GM21576 (cell line): Measurements from ENCODE around the gene TXLNB.
"Not testable (repeated sequence)": the region's sequence is repeated elsewhere in the genome, so short reads cannot be mapped to it uniquely, and the experiment has no call there.

ENCODE experiments used
- ATAC-seq: cut with Tn5 transposase; IDR thresholded peaks from one replicate; pipeline ENCODE4 v1.9.1; 2021; ENCODE audit warnings: mild to moderate bottlenecking, moderate library complexity; ENCODE audit not compliant: unreplicated experiment

TXLNB gene

GRCh38 chr6:139313229-139313628, 21.4 kb upstream of the TXLNB start:
- ATAC-seq, result no peak

GRCh38 chr6:139311831-139312230, 20.0 kb upstream of the TXLNB start:
- ATAC-seq, result no peak

DNA sequence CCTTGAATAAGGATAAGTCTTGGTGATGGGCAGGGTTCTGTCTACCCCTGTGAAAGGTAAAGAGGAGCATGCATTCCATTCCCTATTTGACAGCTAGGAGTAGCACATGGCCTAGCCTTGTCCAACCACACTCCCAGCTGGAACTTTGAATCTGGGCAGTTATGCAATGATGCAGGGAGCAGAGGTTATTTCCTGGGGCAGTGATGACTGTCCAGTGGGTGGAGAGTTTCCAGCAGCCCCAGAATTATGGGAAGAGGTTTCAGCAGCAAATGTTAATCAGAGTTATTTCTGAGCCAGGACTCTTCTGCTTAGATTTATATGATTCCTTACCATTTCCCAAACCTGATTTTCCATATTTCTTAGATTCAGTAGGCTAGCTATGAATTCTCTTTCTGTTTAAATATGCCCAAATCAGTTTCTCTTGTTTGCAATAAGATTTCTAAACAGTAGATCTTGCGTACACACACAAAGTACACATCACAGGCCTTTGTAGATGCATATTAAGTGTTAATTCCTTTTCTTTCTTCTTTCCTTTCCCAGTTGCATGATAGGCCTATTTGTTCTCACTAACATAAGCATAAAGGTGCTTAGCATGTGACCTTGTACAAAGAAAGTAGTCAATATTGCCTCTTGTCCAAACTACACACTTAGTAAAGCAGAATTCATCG, 17.3 kb upstream of the TXLNB start:
- no peak for ATAC-seq

- peak; percentile 68 for ATAC-seq
Observed at GRCh38 chr6:139308286-139308916, 16.6 kb upstream of the TXLNB start.

- no peak for ATAC-seq
Observed at GRCh38 chr6:139306291-139306981, 14.6 kb upstream of the TXLNB start.

- no peak for ATAC-seq
Observed at GRCh38 chr6:139303185-139303584, 11.4 kb upstream of the TXLNB start.

GRCh38 chr6:139297921-139298320, 6.1 kb upstream of the TXLNB start:
- ATAC-seq, result no peak

- no peak for ATAC-seq
Observed at GRCh38 chr6:139296927-139297326, 5.1 kb upstream of the TXLNB start.

GRCh38 chr6:139295901-139296300, 4.1 kb upstream of the TXLNB start:
- no peak for ATAC-seq

DNA sequence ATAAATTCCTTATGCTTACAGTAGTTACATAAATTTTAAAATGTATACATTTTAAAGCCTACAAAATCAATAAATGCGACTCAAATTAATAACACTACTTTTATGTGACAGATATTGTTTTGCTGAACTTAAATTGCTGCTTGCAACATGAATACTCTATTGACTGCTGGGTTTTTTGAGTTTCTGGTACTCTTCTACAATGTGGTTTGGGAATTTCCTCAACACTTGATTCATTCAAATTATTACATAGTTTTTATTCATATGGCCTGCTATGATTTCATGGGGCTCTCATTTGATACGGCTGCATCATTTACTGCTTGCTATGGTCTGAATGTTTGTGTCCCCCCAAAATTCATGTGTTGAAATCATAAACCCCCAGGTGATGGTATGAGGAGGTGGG, 2.3 kb upstream of the TXLNB start:
- ATAC-seq, result no peak

DNA sequence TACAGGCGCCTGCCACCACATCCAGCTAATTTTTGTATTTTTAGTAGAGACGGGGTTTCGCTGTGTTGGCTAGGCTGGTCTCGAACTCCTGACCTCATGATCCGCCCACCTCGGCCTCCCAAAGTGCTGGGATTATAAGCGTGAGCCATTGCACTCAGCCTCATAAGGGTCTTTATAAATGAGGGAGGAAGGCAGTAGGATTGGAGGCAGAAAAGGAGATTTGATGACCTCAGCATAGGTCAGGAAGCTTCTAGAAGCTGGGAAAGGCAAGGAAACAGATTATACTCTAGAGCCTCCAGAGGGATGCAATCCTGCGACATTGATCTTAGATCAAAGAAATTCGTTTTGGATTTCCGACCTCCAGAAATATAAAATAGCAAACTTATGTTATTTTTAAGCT, 1.4 kb upstream of the TXLNB start:
- ATAC-seq, result not testable (repeated sequence)

GRCh38 chr6:139290787-139291311, 949 bp downstream of the TXLNB start:
- ATAC-seq, result peak; percentile 77

DNA sequence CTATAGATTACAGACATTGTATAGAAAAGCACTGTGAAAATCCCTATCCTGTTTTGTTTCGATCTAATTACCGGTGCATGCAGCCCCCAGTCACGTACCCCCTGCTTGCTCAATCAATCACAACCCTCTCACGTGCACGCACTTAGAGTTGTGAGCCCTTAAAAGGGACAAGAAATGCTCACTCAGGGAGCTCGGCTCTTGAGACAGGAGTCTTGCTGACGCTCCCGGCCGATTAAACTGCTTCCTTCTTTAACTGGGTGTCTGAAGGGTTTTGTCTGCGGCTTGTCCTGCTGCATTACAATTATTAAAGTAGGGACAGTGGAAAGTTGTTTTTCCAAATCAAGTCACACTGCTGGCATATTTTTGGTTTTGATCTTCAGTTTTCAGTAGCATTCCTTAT, 2.6 kb downstream of the TXLNB start:
- no peak for ATAC-seq

GRCh38 chr6:139288496-139289040, 3.2 kb downstream of the TXLNB start:
- no peak for ATAC-seq

DNA sequence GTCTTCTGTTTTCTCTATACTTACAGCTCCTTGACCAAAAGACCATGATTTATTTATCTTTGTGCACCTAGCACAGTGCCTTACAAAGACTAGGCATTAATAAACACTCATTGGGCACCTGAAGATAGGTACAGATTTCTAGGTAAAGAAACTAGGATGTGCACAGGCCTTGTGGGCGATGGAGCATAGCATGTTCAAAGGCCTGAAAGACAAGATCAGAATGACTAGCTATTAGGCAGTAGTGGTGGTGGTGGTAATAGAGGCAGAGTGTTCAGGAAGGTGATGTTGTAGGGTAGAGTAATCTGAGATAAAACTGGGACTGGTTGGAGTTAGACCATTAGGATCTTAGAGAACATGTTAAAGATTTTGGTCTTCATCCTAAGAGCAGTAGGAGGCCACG, 3.9 kb downstream of the TXLNB start:
- no peak for ATAC-seq

- ATAC-seq, result not testable (repeated sequence)
Observed at GRCh38 chr6:139286438-139286837, 5.4 kb downstream of the TXLNB start.

GRCh38 chr6:139285590-139285989, 6.2 kb downstream of the TXLNB start:
- no peak for ATAC-seq

DNA sequence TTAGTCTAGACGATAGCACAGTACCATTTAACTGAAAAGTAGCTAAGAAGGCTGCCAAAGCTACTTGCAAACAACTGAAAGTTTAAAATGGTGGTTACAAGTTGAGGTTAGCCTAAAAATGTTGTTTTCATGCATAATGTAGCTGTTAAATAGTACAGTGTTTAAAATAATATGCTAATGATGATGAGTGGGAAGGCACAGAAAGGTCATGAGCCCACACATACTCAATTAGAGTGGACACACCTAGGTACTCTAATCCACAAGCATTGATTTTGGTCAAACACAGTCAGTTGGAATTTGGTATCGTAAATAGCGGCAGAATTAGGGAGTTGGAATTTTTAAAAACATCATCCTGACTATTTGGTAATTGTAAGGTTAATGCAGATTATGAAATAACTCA, 7.0 kb downstream of the TXLNB start:
- ATAC-seq, result no peak

DNA sequence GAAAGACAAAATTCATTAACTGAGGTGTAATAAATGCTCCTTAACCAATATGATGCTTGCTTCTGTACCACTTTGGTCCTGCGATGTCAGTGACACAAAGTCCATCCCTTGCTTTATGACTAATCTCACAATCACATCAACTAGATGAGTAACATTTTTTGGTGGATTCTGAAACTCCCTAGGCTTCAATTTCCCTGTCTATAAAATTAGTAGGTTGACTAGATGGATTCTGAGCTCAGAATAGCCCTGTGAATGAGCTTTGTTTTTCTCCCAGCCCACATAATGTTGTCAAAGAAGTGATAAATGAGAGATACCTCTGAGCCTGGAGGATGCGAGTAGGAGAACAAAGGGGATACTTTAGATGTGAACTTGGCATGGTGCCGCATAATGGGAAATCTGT, 9.1 kb downstream of the TXLNB start:
- no peak for ATAC-seq

DNA sequence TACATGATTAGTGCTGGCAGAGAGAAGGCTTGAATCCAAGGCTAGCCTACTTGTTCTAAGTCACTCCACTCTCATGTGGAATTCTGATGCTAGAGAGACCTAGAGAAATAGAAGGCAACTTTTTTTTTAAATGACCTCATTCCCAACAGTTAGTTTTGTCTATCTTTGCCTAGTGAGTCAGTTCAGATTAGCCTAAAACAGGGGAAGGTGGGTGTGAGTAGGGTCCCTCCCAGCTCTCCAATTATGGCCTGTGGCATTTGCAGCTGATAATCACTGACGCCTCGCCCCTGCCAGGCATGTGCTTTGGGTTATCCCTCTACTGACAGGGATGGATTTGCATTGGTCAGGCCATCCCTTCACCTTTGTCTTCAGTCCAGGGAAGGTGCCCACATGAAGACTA, 13.6 kb downstream of the TXLNB start:
- ATAC-seq, result no peak

- no peak for ATAC-seq
Observed at GRCh38 chr6:139277587-139277986, 14.2 kb downstream of the TXLNB start.

GRCh38 chr6:139277161-139277560, 14.6 kb downstream of the TXLNB start:
- ATAC-seq, result no peak
